GM13976 (cell line): ENCODE measurements around the gene ZNF780A.
"Not testable (repeated sequence)": the region's sequence is repeated elsewhere in the genome, so short reads cannot be mapped to it uniquely, and the experiment has no call there.

Source experiments
- DNase-seq: peaks from one replicate; pipeline ENCODE4 v3.0.0; 2012; ENCODE audit warnings: low spot score
- in situ Hi-C: fragments of 300-500 bp; cut with MboI; formaldehyde crosslinking; loops from one replicate; pipeline ENCODE4 v1.12.0; 2022; ENCODE audit warnings: low sequenced_read_pairs, mixed read lengths, inconsistent platforms; ENCODE audit not compliant: unreplicated experiment
- TF ChIP-seq, protein P1 (sequence below): IDR thresholded peaks from 2 replicates; pipeline ENCODE4 v1.5.1; 2012; ENCODE audit warnings: borderline replicate concordance, mild to moderate bottlenecking; ENCODE audit not compliant: insufficient read depth; ENCODE audit errors: extremely low read depth, missing control alignments, control extremely low read depth

ZNF780A gene

DNA sequence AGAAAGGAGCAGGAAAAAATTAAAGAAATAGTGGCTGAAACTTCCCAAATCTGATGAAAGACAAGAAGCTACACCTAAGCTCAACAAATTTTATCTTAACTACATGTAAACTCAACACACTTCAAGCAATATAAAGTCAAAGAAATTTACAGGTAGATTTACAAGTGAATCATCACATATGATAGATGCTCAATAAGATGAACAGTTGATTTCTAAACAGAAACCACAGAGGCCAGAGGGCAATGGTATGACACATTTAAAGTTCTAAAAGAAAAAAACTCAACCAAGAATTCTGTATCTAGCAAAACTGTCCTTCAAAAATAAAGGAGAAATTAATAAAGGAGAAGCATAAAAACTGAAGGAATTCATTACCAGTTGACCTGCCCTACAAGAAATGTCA is 39.3 kb upstream of the ZNF780A start:
- in situ Hi-C loops, result no loop called here
- TF ChIP-seq, protein P1, sequence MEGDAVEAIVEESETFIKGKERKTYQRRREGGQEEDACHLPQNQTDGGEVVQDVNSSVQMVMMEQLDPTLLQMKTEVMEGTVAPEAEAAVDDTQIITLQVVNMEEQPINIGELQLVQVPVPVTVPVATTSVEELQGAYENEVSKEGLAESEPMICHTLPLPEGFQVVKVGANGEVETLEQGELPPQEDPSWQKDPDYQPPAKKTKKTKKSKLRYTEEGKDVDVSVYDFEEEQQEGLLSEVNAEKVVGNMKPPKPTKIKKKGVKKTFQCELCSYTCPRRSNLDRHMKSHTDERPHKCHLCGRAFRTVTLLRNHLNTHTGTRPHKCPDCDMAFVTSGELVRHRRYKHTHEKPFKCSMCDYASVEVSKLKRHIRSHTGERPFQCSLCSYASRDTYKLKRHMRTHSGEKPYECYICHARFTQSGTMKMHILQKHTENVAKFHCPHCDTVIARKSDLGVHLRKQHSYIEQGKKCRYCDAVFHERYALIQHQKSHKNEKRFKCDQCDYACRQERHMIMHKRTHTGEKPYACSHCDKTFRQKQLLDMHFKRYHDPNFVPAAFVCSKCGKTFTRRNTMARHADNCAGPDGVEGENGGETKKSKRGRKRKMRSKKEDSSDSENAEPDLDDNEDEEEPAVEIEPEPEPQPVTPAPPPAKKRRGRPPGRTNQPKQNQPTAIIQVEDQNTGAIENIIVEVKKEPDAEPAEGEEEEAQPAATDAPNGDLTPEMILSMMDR, result no peak
- no peak for DNase-seq

DNA sequence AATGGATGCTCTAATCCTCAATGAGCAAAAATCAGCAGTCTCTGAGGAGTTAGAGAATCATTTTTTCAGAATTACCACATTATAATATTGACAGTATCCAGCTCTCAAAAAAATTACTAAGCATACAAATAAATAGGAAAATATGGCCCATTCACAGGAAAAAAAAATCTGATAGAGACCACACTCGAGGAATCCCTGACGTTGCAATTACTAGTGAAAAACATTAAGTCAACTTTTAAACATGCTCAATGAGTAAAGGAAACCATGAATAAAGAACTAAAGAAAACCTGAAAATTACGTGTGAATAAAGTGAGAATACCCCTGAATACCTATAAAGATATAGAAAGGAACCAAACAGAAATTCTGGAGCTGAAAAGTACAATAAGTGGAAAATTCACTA is 38.7 kb upstream of the ZNF780A start:
- in situ Hi-C loops, result no loop called here
- DNase-seq, result no peak
- TF ChIP-seq, protein P1, result no peak

GRCh38 chr19:40128991-40129390 is 38.2 kb upstream of the ZNF780A start:
- DNase-seq, result no peak
- TF ChIP-seq, protein P1, result no peak
- in situ Hi-C loops, result no loop called here

DNA sequence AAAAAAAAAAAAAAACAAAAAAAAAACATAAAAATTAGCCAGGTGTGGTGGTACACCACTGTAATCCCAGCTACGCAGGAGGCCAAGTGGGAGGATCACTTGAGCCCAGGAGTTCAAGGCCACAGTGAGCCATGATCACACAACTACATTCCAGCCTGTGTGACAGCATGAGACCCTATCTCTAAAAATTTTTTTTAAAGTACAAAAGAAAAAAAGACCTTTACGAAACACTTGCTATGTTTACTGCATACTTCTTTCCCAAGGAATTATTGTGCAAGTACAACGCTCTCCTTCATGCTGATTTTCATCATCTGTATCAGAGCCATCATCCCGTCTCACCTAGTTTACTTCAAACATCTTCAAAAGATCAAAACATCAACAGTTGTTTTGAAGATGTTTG is 28.6 kb upstream of the ZNF780A start:
- in situ Hi-C loops, result no loop called here
- DNase-seq, result no peak
- TF ChIP-seq, protein P1, result no peak

GRCh38 chr19:40118638-40119037 is 27.9 kb upstream of the ZNF780A start:
- DNase-seq, in situ Hi-C loops: not testable (repeated sequence)

GRCh38 chr19:40116075-40116474 is 25.3 kb upstream of the ZNF780A start:
- TF ChIP-seq, protein P1, result no peak
- in situ Hi-C loops, result no loop called here
- DNase-seq, result no peak

GRCh38 chr19:40114119-40114518 is 23.4 kb upstream of the ZNF780A start:
- in situ Hi-C loops, DNase-seq: not testable (repeated sequence)

DNA sequence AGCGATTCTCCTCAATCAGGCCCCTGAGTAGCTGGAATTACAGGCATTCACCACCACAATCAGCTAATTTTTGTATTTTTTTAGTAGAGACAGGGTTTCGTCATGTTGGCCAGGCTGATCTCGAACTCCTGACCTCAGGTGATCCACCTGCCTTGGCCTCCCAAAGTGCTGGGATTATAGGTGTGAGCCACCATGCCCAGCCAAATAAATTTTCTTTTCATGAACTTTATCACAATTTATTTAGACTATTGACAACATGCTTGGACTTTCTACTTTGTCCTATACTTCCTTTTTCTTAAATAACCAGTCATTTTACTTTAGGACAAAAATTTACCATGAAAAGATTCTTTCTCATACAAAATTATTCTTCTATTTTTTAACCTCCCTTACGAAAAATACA is 21.5 kb upstream of the ZNF780A start:
- in situ Hi-C loops, DNase-seq: not testable (repeated sequence)
